Neuronal stem cell (in vitro differentiated cells): ENCODE measurements around the gene NR2F6.
A peak's percentile ranks its signal among the peaks of the same experiment; 100 is the strongest.

Source experiments
- DNase-seq: peaks from one replicate; pipeline ENCODE4 v3.0.0-alpha.2; 2013; ENCODE audit warnings: low spot score
- H2AFZ ChIP-seq: one replicate; pipeline ENCODE4 v1.6.1; 2013; ENCODE audit warnings: mild to moderate bottlenecking, low read length, inconsistent platforms
- H2AK5ac ChIP-seq: 2 replicates; pipeline ENCODE4 v1.6.1; 2013; ENCODE audit warnings: low read depth, mild to moderate bottlenecking, inconsistent platforms, low read length, moderate library complexity, mixed read lengths
- H2BK120ac ChIP-seq: 2 replicates; pipeline ENCODE4 v1.6.1; 2013; ENCODE audit warnings: low read depth, mild to moderate bottlenecking, inconsistent platforms, low read length, moderate library complexity, mixed read lengths
- H2BK12ac ChIP-seq: one replicate; pipeline ENCODE4 v1.6.1; 2013; ENCODE audit warnings: low read length, inconsistent platforms
- H2BK15ac ChIP-seq: 2 replicates; pipeline ENCODE4 v1.6.1; 2013; ENCODE audit warnings: mild to moderate bottlenecking, low read length, inconsistent platforms, mixed read lengths
- H2BK5ac ChIP-seq: one replicate; pipeline ENCODE4 v1.6.1; 2013; ENCODE audit warnings: inconsistent platforms, mild to moderate bottlenecking, low read length, moderate library complexity
- H3K14ac ChIP-seq: one replicate; pipeline ENCODE4 v1.6.1; 2013; ENCODE audit warnings: low read length, inconsistent platforms
- H3K18ac ChIP-seq: 2 replicates; pipeline ENCODE4 v1.6.1; 2013; ENCODE audit warnings: low read length, inconsistent platforms
- H3K23ac ChIP-seq: 2 replicates; pipeline ENCODE4 v1.6.1; 2013; ENCODE audit warnings: low read depth, mild to moderate bottlenecking, mixed read lengths, low read length, inconsistent platforms; ENCODE audit not compliant: poor library complexity
- H3K27ac ChIP-seq: replicated peaks from 3 replicates; pipeline ENCODE4 v1.5.1; 2013; ENCODE audit warnings: low read length, inconsistent platforms
- H3K27me3 ChIP-seq, 3 experiments: 2 replicates each; pipeline ENCODE4 v1.6.1; 2013; ENCODE audit warnings: low read length in 3 of 3, mild to moderate bottlenecking in 2 of 3, inconsistent platforms in 1 of 3, low read depth in 1 of 3, mixed read lengths in 1 of 3, moderate library complexity in 1 of 3; ENCODE audit not compliant: control insufficient read depth in 3 of 3, insufficient read depth in 3 of 3
- H3K36me3 ChIP-seq, 2 donors: replicated peaks in 1 of 2; 2 replicates each; pipeline ENCODE4 v1.6.1; 2013; ENCODE audit warnings: low read length in 2 of 2; ENCODE audit not compliant: control insufficient read depth in 2 of 2, insufficient read depth in 2 of 2
- H3K4ac ChIP-seq: 2 replicates; pipeline ENCODE4 v1.6.1; 2013; ENCODE audit warnings: inconsistent platforms, mild to moderate bottlenecking, low read length, moderate library complexity
- H3K4me1 ChIP-seq, 2 donors: 1 replicate in 1 of 2; 2 replicates in 1 of 2; pipeline ENCODE4 v1.6.1; 2013; ENCODE audit warnings: low read length in 2 of 2, low read depth in 1 of 2; ENCODE audit not compliant: control insufficient read depth in 2 of 2, insufficient read depth in 1 of 2
- H3K4me2 ChIP-seq: one replicate; pipeline ENCODE4 v1.6.1; 2013; ENCODE audit warnings: mild to moderate bottlenecking, low read length, inconsistent platforms; ENCODE audit not compliant: insufficient read depth, poor library complexity, severe bottlenecking
- H3K4me3 ChIP-seq, 2 donors: 2 replicates each; pipeline ENCODE4 v1.5.1; 2013; ENCODE audit warnings: low read length in 2 of 2, mild to moderate bottlenecking in 2 of 2, inconsistent platforms in 1 of 2, moderate library complexity in 1 of 2
- H3K79me1 ChIP-seq: one replicate; pipeline ENCODE4 v1.6.1; 2013; ENCODE audit warnings: low read depth, mild to moderate bottlenecking, inconsistent platforms, low read length, moderate library complexity
- H3K9ac ChIP-seq: one replicate; pipeline ENCODE4 v1.6.1; 2013; ENCODE audit warnings: mild to moderate bottlenecking, low read depth, low read length, inconsistent platforms; ENCODE audit not compliant: poor library complexity
- H3K9me3 ChIP-seq, 2 donors: replicated peaks in 1 of 2; 2 replicates each; pipeline versions ENCODE3 to v1.6.1; 2013; ENCODE audit warnings: low read length in 2 of 2, mild to moderate bottlenecking in 2 of 2, inconsistent platforms in 1 of 2, low read depth in 1 of 2, mixed read lengths in 1 of 2, moderate library complexity in 1 of 2; ENCODE audit not compliant: control insufficient read depth in 2 of 2, insufficient read depth in 1 of 2
- H4K8ac ChIP-seq: one replicate; pipeline ENCODE4 v1.6.1; 2013; ENCODE audit warnings: low read depth, mild to moderate bottlenecking, inconsistent platforms, low read length, moderate library complexity
- H4K91ac ChIP-seq: one replicate; pipeline ENCODE4 v1.6.1; 2013; ENCODE audit warnings: low read length, low read depth, mild to moderate bottlenecking, inconsistent platforms; ENCODE audit not compliant: poor library complexity
- WGBS, 2 donors: extraction: QIAGEN DNeasy Blood & Tissue Kit; methylation state at CpG; one replicate each; pipeline ENCODE4 v1.1.7; 2013; ENCODE audit warnings: missing lambda C conversion rate in 2 of 2, mixed read lengths in 1 of 2; ENCODE audit not compliant: insufficient read length in 2 of 2, insufficient replicate concordance in 1 of 2; ENCODE audit errors: extremely low coverage in 2 of 2; 5-methylcytosine and 5-hydroxymethylcytosine counted together

The NR2F6 gene

DNA sequence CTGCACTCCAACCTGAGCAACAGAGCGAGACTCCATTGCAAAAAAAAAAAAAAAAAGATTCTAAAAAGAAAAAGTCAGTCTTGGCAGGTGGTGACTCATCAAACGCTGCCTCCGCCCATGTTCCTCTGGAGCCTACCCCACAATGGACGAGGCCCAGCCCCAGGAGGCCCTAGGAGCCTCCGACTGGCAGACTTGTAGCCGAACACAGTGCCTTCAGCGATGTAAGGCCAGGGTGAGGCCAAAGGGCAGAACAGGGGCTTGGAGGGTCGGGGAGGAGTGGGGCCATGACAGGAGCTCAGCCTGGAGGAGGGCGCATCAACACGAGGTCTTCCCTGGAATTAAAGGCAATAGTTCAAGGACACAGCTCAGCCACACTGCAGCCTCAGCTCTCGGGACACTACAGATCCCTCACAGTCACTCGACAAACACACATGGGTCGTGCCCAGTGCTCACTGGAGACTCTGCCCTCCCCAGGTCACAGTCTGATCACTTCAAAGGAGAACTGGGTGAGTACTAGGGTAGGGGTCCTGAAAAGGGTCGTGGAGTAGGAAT lies 25.4 kb downstream of the NR2F6 start:
- DNase-seq = no peak
- Histone ChIP-seq H3K9me3 (no peaks in the 10 kb centered on the region), H2BK15ac (no peak overlapping the region), H3K23ac (peak overlapping the region; percentile 67), H3K27ac (no peak overlapping the region), H3K4me3 (no peak overlapping the region), H2BK120ac (no peak overlapping the region), H2AK5ac (no peak overlapping the region), H3K36me3 (peaks cover 13 to 30% of the 10 kb centered on the region in 2 donors), H3K4me2 (no peak overlapping the region), H3K4ac (no peak overlapping the region), H3K27me3 (no peaks in the 10 kb centered on the region), H2BK12ac (no peak overlapping the region), H2AFZ (no peak overlapping the region), H3K18ac (no peak overlapping the region), H3K9ac (peak overlapping the region; percentile 78), H2BK5ac (no peak overlapping the region), H3K14ac (no peak overlapping the region), H4K8ac (no peak overlapping the region), H3K79me1 (peaks cover 4% of the 10 kb centered on the region), H3K4me1 (peaks cover 4 to 6% of the 10 kb centered on the region in 2 donors), H4K91ac (no peak overlapping the region)
- no CpG with 5 or more reads among the region's 14 CpGs for WGBS, 2 donors

DNA sequence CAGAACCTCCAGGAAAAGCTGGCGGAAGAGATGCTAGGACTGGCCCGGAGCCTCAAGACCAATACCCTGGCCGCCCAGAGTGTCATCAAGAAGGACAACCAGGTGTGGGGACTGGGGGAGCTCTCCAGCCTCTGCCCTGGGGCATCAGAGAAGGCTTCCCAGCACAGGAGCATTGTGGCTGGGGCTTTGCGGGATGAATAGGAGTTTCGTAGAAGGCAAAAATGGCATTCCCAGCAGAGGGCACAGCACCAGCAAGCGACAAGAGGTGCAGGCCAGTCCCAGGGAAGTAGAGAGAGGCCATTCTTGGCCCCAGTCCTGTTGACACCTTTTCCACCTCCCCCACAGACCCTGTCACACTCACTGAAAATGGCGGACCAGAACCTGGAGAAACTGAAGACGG lies 26.4 kb downstream of the NR2F6 start:
- H3K4me3 ChIP-seq = no peak overlapping the region
- H3K18ac ChIP-seq = no peak overlapping the region
- no peak overlapping the region for H3K4ac ChIP-seq
- peaks cover 8 to 9% of the 10 kb centered on the region in 2 donors for H3K4me1 ChIP-seq
- H4K8ac ChIP-seq = no peak overlapping the region
- no peak overlapping the region for H2AFZ ChIP-seq
- no peaks in the 10 kb centered on the region for H3K9me3 ChIP-seq
- peaks cover 13 to 34% of the 10 kb centered on the region in 2 donors for H3K36me3 ChIP-seq
- H3K23ac ChIP-seq = no peak overlapping the region
- no CpG with 5 or more reads among the region's 8 CpGs for WGBS, 2 donors
- no peak overlapping the region for H2BK12ac ChIP-seq
- no peak overlapping the region for H2BK5ac ChIP-seq
- no peak overlapping the region for H3K9ac ChIP-seq
- no peak overlapping the region for H3K4me2 ChIP-seq
- H3K14ac ChIP-seq = no peak overlapping the region
- no peak overlapping the region for H2AK5ac ChIP-seq
- DNase-seq = no peak
- peaks cover 4% of the 10 kb centered on the region for H3K79me1 ChIP-seq
- H3K27ac ChIP-seq = no peak overlapping the region
- H2BK15ac ChIP-seq = no peak overlapping the region
- no peak overlapping the region for H2BK120ac ChIP-seq
- no peak overlapping the region for H4K91ac ChIP-seq
- no peaks in the 10 kb centered on the region for H3K27me3 ChIP-seq

DNA sequence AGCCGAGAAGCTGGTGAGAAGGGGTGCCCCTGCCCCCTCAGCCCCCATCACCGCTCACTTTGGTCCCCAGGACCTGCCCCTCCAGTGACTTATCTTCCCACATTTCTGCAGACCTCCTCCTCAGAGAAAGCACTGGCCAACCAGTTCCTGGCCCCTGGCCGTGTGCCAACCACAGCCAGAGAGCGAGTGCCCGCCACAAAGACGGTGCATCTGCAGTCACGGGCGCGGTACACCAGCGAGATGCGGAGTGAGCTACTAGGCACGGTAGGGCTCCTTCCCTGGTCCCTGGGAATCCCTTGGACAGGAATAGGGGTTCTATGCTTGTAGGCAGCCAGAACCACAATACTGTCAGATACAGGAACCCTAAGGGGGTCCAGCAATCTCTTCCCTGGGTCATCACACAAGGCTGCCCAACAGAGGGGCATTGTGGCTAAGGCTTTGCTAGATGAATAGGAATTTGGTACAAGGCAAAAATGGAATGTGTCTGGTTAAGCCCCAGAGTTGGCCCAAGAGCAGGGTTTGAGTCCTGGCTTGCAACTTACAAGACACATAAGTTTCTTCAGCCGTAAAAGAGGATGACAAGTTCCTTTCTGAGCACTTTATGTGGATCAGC lies 29.6 kb downstream of the NR2F6 start:
- H3K27ac ChIP-seq = no peak overlapping the region
- H2AFZ ChIP-seq = peak overlapping the region; percentile 99

DNA sequence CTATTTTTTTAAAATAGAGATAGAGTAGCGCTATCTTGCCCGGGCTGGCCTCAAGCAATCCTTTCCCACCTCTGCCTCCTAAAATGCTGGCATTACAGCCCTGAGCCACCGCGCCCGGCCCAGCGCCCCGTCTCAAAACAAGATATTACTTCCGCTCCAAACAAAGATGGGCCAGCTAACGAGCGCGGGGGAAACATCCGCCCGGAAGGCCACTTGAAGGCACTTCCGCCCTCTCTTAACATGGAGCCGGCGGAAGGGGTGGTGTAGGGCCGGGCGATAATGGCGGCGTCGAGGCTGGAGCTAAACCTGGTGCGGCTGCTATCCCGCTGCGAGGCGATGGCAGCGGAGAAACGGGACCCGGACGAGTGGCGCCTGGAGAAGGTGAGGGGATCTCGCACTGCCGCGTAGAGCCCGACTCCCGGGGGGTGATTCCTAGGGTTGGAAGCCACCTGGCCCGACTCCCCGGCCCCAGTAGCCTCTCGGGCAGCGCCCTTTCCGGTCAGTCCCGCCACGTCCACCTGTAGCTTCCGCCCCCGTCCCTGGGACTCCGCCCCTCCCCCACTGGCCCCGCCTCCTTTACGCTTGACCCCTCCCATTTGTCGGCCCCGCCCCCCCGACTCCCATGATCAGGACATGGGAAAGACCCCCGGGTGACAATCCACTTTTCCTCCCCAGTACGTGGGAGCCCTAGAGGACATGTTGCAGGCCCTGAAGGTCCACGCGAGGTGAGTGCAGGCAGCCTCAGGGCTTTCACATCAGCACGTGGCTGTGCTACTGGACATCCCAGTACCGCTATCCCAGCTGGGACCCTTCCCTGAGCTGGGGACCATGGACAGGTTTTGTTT lies 30.4 kb downstream of the NR2F6 start, which contains the start of gene USE1:
TSS of gene USE1 (plus strand) at position 231 of the 845 bp plus-strand sequence. CDS start at position 280, 49 bp downstream.
- H3K4ac ChIP-seq = peak within 1 kb of the TSS; percentile 25
- peak within 1 kb of the TSS; percentile 86 for H2BK15ac ChIP-seq
- H3K79me1 ChIP-seq = peaks cover 4% of the 10 kb centered on the region
- peak within 1 kb of the TSS; percentile 94 for H2BK120ac ChIP-seq
- H4K91ac ChIP-seq = peak within 1 kb of the TSS; percentile 80
- no CpG with 5 or more reads among the region's 56 CpGs for WGBS, 2 donors
- peaks cover 20 to 64% of the 10 kb centered on the region in 2 donors for H3K36me3 ChIP-seq
- H3K9ac ChIP-seq = peak within 1 kb of the TSS; percentile 91
- peak within 1 kb of the TSS; percentile 87 for H4K8ac ChIP-seq
- H3K27me3 ChIP-seq = no peaks in the 10 kb centered on the region
- DNase-seq = peak; percentile 81
- H2AFZ ChIP-seq = peak within 1 kb of the TSS; percentile 99
- peak within 1 kb of the TSS; percentile 98 for H3K18ac ChIP-seq
- peak within 1 kb of the TSS; percentile 1 for H2AK5ac ChIP-seq
- peak within 1 kb of the TSS; percentile 25 for H2BK12ac ChIP-seq
- H3K14ac ChIP-seq = no peak within 1 kb of the TSS
- peak within 1 kb of the TSS; percentile 81 to 95 for H3K4me3 ChIP-seq
- peak within 1 kb of the TSS; percentile 70 for H3K4me2 ChIP-seq
- peak within 1 kb of the TSS; percentile 75 for H3K27ac ChIP-seq
- H3K23ac ChIP-seq = peak within 1 kb of the TSS; percentile 99
- peaks cover 7 to 8% of the 10 kb centered on the region in 2 donors for H3K4me1 ChIP-seq
- H2BK5ac ChIP-seq = peak within 1 kb of the TSS; percentile 56
- no peaks in the 10 kb centered on the region for H3K9me3 ChIP-seq

More for the DNA sequence above, 29.6 kb downstream of the NR2F6 start:
- Histone ChIP-seq H3K4me1 (peaks cover 8 to 9% of the 10 kb centered on the region in 2 donors), H2BK120ac (no peak overlapping the region), H4K8ac (peak overlapping the region; percentile 87), H3K9ac (no peak overlapping the region), H3K4me2 (peak overlapping the region; percentile 56), H3K79me1 (peaks cover 4% of the 10 kb centered on the region), H3K4me3 (peak overlapping the region; percentile 19 to 81), H2BK15ac (peak overlapping the region; percentile 86), H3K4ac (peak overlapping the region; percentile 25), H3K23ac (peak overlapping the region; percentile 8), H3K14ac (no peak overlapping the region), H2BK12ac (no peak overlapping the region), H3K36me3 (peaks cover 17 to 56% of the 10 kb centered on the region in 2 donors), H4K91ac (peak overlapping the region; percentile 49), H2AK5ac (peak overlapping the region; percentile 1), H3K18ac (peak overlapping the region; percentile 58), H3K9me3 (no peaks in the 10 kb centered on the region), H2BK5ac (peak overlapping the region; percentile 56), H3K27me3 (no peaks in the 10 kb centered on the region)
- no CpG with 5 or more reads among the region's 13 CpGs for WGBS, 2 donors
- DNase-seq = no peak
